ENCODE measurements around the gene THEMIS2. TPM values are rescaled to one million over a fixed set of nuclear protein-coding genes. Genes with fewer than 3 reads are reported as not detected.
"Not testable (repeated sequence)": the region's sequence is repeated elsewhere in the genome, so short reads cannot be mapped to it uniquely, and the experiment has no call there.

The THEMIS2 gene
- total RNA-seq, 2 experiments from 2014 or later: 20.2 to 21.6 TPM

DNA sequence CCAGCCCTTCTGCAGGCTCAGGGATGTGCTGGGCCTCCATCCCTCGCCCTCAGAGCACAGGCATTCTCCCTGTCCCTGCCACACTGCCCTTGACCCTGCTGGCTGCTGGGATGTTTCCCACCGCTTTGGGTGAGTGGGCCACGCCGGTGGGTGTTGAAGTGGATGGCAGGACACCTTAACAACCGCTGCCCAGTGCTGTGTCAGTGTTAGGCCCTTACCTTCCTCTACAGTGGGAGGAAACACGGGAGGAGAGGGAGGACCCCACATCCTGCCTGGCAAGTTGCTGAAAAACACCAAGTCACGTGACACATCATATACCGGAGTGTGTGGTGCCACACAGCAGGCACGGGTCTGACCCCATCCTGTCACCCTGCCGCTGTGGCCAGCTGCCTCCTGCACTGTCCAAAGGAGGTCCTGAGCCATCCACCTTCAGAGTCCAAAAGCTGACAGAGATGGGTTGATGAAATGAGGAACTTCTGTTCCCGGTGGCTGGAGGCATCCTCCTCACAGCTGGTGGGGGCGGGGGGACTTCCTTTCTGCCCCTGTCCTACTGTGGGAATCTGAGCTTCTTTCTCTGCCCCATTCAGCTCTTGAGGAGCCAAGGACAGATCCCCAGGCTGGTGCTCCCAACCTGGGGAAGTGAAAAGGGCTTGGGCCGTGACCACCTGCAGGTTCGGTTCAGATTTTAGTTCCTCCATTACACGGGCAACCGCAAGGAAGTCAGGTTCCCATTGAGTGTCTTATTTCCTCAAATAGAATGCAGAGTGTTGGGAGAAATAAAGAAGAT, 3.2 kb upstream of the THEMIS2 start:
- intact Hi-C loops (cut with DNase I, micrococcal nuclease): no loop called here
- Mint-ChIP-seq H3K4me3 (peak overlapping the region; percentile 81), H3K9me3 (no peaks in the 10 kb centered on the region), H3K27ac (peak overlapping the region; percentile 93), H3K4me1 (ENCODE audit: low read depth) (peaks cover 38% of the 10 kb centered on the region), H3K36me3 (ENCODE audit: low read depth) (peaks cover 8% of the 10 kb centered on the region), H3K27me3 (no peaks in the 10 kb centered on the region)
- no peaks in the 10 kb centered on the region for H3K36me3 ChIP-seq (ENCODE audit: insufficient read depth, low read length)
- peak overlapping the region; percentile 48 for H3K4me3 ChIP-seq (ENCODE audit: low read length)
- no peaks in the 10 kb centered on the region for H3K27me3 ChIP-seq (ENCODE audit: control insufficient read depth in 1 of 2, insufficient read depth in 2 of 2, low read length in 2 of 2)
- TF ChIP-seq, protein P1, sequence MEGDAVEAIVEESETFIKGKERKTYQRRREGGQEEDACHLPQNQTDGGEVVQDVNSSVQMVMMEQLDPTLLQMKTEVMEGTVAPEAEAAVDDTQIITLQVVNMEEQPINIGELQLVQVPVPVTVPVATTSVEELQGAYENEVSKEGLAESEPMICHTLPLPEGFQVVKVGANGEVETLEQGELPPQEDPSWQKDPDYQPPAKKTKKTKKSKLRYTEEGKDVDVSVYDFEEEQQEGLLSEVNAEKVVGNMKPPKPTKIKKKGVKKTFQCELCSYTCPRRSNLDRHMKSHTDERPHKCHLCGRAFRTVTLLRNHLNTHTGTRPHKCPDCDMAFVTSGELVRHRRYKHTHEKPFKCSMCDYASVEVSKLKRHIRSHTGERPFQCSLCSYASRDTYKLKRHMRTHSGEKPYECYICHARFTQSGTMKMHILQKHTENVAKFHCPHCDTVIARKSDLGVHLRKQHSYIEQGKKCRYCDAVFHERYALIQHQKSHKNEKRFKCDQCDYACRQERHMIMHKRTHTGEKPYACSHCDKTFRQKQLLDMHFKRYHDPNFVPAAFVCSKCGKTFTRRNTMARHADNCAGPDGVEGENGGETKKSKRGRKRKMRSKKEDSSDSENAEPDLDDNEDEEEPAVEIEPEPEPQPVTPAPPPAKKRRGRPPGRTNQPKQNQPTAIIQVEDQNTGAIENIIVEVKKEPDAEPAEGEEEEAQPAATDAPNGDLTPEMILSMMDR (IDR thresholded peaks at IDR 0.05): no peak
- ATAC-seq (ENCODE audit: poor library complexity): peak; percentile 71
- no peaks in the 10 kb centered on the region for H3K9me3 ChIP-seq (ENCODE audit: control insufficient read depth in 1 of 2, insufficient read depth in 1 of 2, low read length in 2 of 2)
- peaks cover 72% of the 10 kb centered on the region for H3K4me1 ChIP-seq (ENCODE audit: insufficient read depth, low read length)
- CTCF ChIA-PET: interaction anchor here (1.1 kb wide), 1 partner anchor 91 kb away, joined by 3 read pairs; no protein-coding TSS in a partner anchor
- POLR2A ChIA-PET: interaction anchor here (1.0 to 1.7 kb wide), 7 partner anchors 18 to 712 kb away, joined by 3 to 6 read pairs (median 5); partner anchors contain the start of genes EYA3 and XKR8
- H3K27ac ChIP-seq (ENCODE audit: low read depth in 1 of 2, low read length in 2 of 2): peak overlapping the region; percentile 54 to 69
- DNase-seq: peak; percentile 33 to 90 (median 68)

DNA sequence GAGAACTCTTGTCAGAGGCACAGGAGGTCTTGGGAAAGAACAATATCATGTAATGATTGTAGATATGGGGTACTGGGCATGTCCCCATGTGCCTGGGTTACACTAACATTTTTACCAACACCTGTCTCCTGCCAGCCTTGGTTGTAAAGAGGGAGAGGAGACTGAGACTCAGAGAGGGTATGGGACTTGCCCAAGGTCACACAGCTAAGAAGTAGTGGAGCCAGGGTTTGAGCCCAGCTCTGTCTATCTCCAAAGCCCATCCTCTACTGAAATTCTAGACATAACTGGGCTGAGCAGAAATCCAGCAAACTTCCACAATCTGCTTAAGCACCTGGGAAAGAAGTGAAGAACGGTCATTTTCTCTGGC, 2.6 kb upstream of the THEMIS2 start:
- Mint-ChIP-seq H3K4me3 (peak overlapping the region; percentile 81), H3K27ac (peak overlapping the region; percentile 93), H3K4me1 (ENCODE audit: low read depth) (peaks cover 36% of the 10 kb centered on the region), H3K36me3 (ENCODE audit: low read depth) (peaks cover 8% of the 10 kb centered on the region), H3K27me3 (no peaks in the 10 kb centered on the region), H3K9me3 (no peaks in the 10 kb centered on the region)
- Histone ChIP-seq H3K27ac (ENCODE audit: low read depth in 1 of 2, low read length in 2 of 2) (peak overlapping the region; percentile 54 to 69), H3K36me3 (ENCODE audit: insufficient read depth, low read length) (no peaks in the 10 kb centered on the region), H3K27me3 (ENCODE audit: control insufficient read depth in 1 of 2, insufficient read depth in 2 of 2, low read length in 2 of 2) (no peaks in the 10 kb centered on the region), H3K4me1 (ENCODE audit: insufficient read depth, low read length) (peaks cover 72% of the 10 kb centered on the region), H3K4me3 (ENCODE audit: low read length) (peak overlapping the region; percentile 48), H3K9me3 (ENCODE audit: control insufficient read depth in 1 of 2, insufficient read depth in 1 of 2, low read length in 2 of 2) (no peaks in the 10 kb centered on the region)
- ChIA-PET POLR2A (interaction anchor here (1.0 to 1.7 kb wide), 7 partner anchors 18 to 712 kb away, joined by 3 to 6 read pairs (median 5); partner anchors contain the start of genes EYA3 and XKR8), CTCF (interaction anchor here (1.1 to 1.4 kb wide), 2 partner anchors 12 to 91 kb away, joined by 3 to 5 read pairs; no protein-coding TSS in a partner anchor)
- TF ChIP-seq, protein P1 (IDR thresholded peaks at IDR 0.05): no peak
- DNase-seq: no peak
- ATAC-seq (ENCODE audit: poor library complexity): no peak
- intact Hi-C loops (cut with DNase I, micrococcal nuclease): no loop called here

DNA sequence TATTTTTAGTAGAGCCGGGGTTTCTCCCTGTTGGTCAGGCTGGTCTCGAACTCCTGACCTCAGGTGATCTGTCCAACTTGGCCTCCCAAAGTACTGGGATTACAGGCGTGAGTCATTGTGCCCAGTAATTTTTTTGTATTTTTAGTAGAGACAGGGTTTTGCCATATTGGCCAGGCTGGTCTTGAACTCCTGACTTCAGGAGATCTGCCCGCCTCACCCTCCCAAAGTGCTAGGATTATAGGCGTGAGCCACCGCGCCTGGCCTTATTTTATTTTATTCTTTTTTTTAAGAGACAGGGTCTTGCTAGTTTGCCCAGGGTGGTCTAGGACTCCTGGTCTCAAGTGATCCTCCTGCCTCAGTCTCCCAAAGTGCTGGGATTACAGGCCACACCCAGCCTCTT, 1.3 kb upstream of the THEMIS2 start:
- peaks cover 11% of the 10 kb centered on the region for H3K36me3 Mint-ChIP-seq (ENCODE audit: low read depth)
- DNase-seq; H3K27ac ChIP-seq (ENCODE audit: low read depth in 1 of 2, low read length in 2 of 2); H3K27me3 ChIP-seq (ENCODE audit: control insufficient read depth in 1 of 2, insufficient read depth in 2 of 2, low read length in 2 of 2); H3K27me3 Mint-ChIP-seq; H3K4me3 ChIP-seq (ENCODE audit: low read length); H3K36me3 ChIP-seq (ENCODE audit: insufficient read depth, low read length); POLR2A ChIA-PET; H3K9me3 Mint-ChIP-seq; H3K9me3 ChIP-seq (ENCODE audit: control insufficient read depth in 1 of 2, insufficient read depth in 1 of 2, low read length in 2 of 2); intact Hi-C loops (cut with DNase I, micrococcal nuclease); ATAC-seq (ENCODE audit: poor library complexity): not testable (repeated sequence)
- peaks cover 80% of the 10 kb centered on the region for H3K4me1 ChIP-seq (ENCODE audit: insufficient read depth, low read length)
- CTCF ChIA-PET: interaction anchor here (1.4 kb wide), 1 partner anchor 13 kb away, joined by 5 read pairs; no protein-coding TSS in a partner anchor
- H3K4me3 Mint-ChIP-seq: peak overlapping the region; percentile 81
- H3K4me1 Mint-ChIP-seq (ENCODE audit: low read depth): peaks cover 40% of the 10 kb centered on the region
- H3K27ac Mint-ChIP-seq: peak overlapping the region; percentile 33

Measured in CD4-positive, alpha-beta T cell (primary cell).